H9 (cell line): ENCODE measurements around the gene SCN2B. TPM values are rescaled to one million over a fixed set of nuclear protein-coding genes. Genes with fewer than 3 reads are reported as not detected.

Experiments used
- DNase-seq: peaks from one replicate; pipeline ENCODE4 v3.0.0-alpha.2; 2017
- H2AFZ ChIP-seq: one replicate; pipeline ENCODE4 v1.6.1; 2013; ENCODE audit warnings: mild to moderate bottlenecking, low read length, control low read depth, moderate library complexity
- H2AK5ac ChIP-seq: 2 replicates; pipeline ENCODE4 v1.6.1; 2013; ENCODE audit warnings: low read length, control low read depth, mixed read lengths; ENCODE audit not compliant: insufficient read length
- H2BK120ac ChIP-seq: one replicate; pipeline ENCODE4 v1.6.1; 2013; ENCODE audit warnings: low read depth, mild to moderate bottlenecking, low read length, control low read depth, inconsistent platforms; ENCODE audit not compliant: poor library complexity, severe bottlenecking
- H2BK12ac ChIP-seq: 2 replicates; pipeline ENCODE4 v1.6.1; 2013; ENCODE audit warnings: low read length, control low read depth, mixed read lengths, low read depth; ENCODE audit not compliant: insufficient read length
- H2BK15ac ChIP-seq: 2 replicates; pipeline ENCODE4 v1.6.1; 2013; ENCODE audit warnings: low read depth, low read length, control low read depth
- H2BK20ac ChIP-seq: one replicate; pipeline ENCODE4 v1.6.1; 2013; ENCODE audit warnings: low read depth, mild to moderate bottlenecking, low read length, control low read depth, inconsistent platforms; ENCODE audit not compliant: poor library complexity, severe bottlenecking
- H2BK5ac ChIP-seq: 2 replicates; pipeline ENCODE4 v1.6.1; 2013; ENCODE audit warnings: low read length, control low read depth, mixed read lengths; ENCODE audit not compliant: insufficient read length
- H3K14ac ChIP-seq: 2 replicates; pipeline ENCODE4 v1.6.1; 2013; ENCODE audit warnings: low read length, control low read depth; ENCODE audit not compliant: insufficient read depth
- H3K18ac ChIP-seq: 2 replicates; pipeline ENCODE4 v1.6.1; 2013; ENCODE audit warnings: low read depth, mild to moderate bottlenecking, mixed read lengths, low read length, control low read depth; ENCODE audit not compliant: insufficient read length
- H3K23ac ChIP-seq: 2 replicates; pipeline ENCODE4 v1.6.1; 2013; ENCODE audit warnings: low read length, control low read depth, mixed read lengths, low read depth; ENCODE audit not compliant: insufficient read length
- H3K23me2 ChIP-seq: 2 replicates; pipeline ENCODE4 v1.6.1; 2013; ENCODE audit warnings: low read depth, mild to moderate bottlenecking, mixed read lengths, low read length, control low read depth; ENCODE audit not compliant: insufficient read length, poor library complexity, severe bottlenecking
- H3K27ac ChIP-seq: 2 replicates; pipeline ENCODE4 v1.5.1; 2013; ENCODE audit warnings: low read length, control low read depth, mixed read lengths, low read depth; ENCODE audit not compliant: insufficient read length
- H3K27me3 ChIP-seq: 2 replicates; pipeline ENCODE4 v1.6.1; 2013; ENCODE audit warnings: low read length, control low read depth, inconsistent platforms; ENCODE audit not compliant: insufficient read depth
- H3K4ac ChIP-seq: 2 replicates; pipeline ENCODE4 v1.6.1; 2013; ENCODE audit warnings: low read depth, mild to moderate bottlenecking, control low read depth, inconsistent platforms, low read length, moderate library complexity
- H3K4me1 ChIP-seq: 2 replicates; pipeline ENCODE4 v1.6.1; 2013; ENCODE audit warnings: low read length, control low read depth, inconsistent platforms; ENCODE audit not compliant: insufficient read depth
- H3K4me2 ChIP-seq: 2 replicates; pipeline ENCODE4 v1.6.1; 2013; ENCODE audit warnings: low read length, control low read depth, mixed read lengths; ENCODE audit not compliant: insufficient read length, insufficient read depth
- H3K56ac ChIP-seq: 2 replicates; pipeline ENCODE4 v1.6.1; 2013; ENCODE audit warnings: low read depth, mild to moderate bottlenecking, mixed read lengths, low read length, control low read depth; ENCODE audit not compliant: insufficient read length
- H3K79me1 ChIP-seq: 2 replicates; pipeline ENCODE4 v1.6.1; 2013; ENCODE audit warnings: low read depth, mild to moderate bottlenecking, moderate library complexity, low read length, control low read depth, inconsistent platforms; ENCODE audit not compliant: insufficient read depth, poor library complexity, severe bottlenecking
- H3K79me2 ChIP-seq: 2 replicates; pipeline ENCODE4 v1.6.1; 2013; ENCODE audit warnings: low read length, control low read depth, inconsistent platforms; ENCODE audit not compliant: insufficient read depth
- H3K9ac ChIP-seq: 2 replicates; pipeline ENCODE4 v1.6.1; 2013; ENCODE audit warnings: low read length, control low read depth, mixed read lengths; ENCODE audit not compliant: insufficient read length; ENCODE audit errors: extremely low read depth
- H3K9me3 ChIP-seq: one replicate; pipeline ENCODE4 v1.6.1; 2013; ENCODE audit warnings: low read depth, low read length, inconsistent platforms; ENCODE audit not compliant: control insufficient read depth
- H3T11ph ChIP-seq: one replicate; pipeline ENCODE4 v1.6.1; 2013; ENCODE audit warnings: mild to moderate bottlenecking, low read length, control low read depth, inconsistent platforms
- H4K20me1 ChIP-seq: one replicate; pipeline ENCODE4 v1.6.1; 2013; ENCODE audit not compliant: control insufficient read depth, insufficient read length, insufficient read depth
- H4K5ac ChIP-seq: 2 replicates; pipeline ENCODE4 v1.6.1; 2013; ENCODE audit warnings: low read depth, mild to moderate bottlenecking, mixed read lengths, low read length, control low read depth; ENCODE audit not compliant: insufficient read length
- H4K8ac ChIP-seq: replicated peaks from 2 replicates; pipeline ENCODE4 v1.6.1; 2013; ENCODE audit warnings: low read length, control low read depth, mixed read lengths, low read depth; ENCODE audit not compliant: insufficient read length
- H4K91ac ChIP-seq: 2 replicates; pipeline ENCODE4 v1.6.1; 2013; ENCODE audit warnings: low read depth, mild to moderate bottlenecking, moderate library complexity, mixed read lengths, low read length, control low read depth; ENCODE audit not compliant: insufficient read length
- H3K27ac Mint-ChIP-seq, 3 experiments: 2 replicates in 2 of 3; 3 replicates in 1 of 3; pipeline ENCODE4 v1.8.0; 2020 to 2021; ENCODE audit warnings: mixed read lengths in 3 of 3, mild to moderate bottlenecking in 1 of 3, moderate library complexity in 1 of 3
- H3K27me3 Mint-ChIP-seq: 2 replicates; pipeline ENCODE4 v1.8.0; 2021; ENCODE audit warnings: low read depth, mild to moderate bottlenecking, moderate library complexity, mixed read lengths
- H3K36me3 Mint-ChIP-seq, 3 experiments: 2 replicates in 2 of 3; 3 replicates in 1 of 3; pipeline ENCODE4 v1.8.0; 2020 to 2021; ENCODE audit warnings: low read depth in 3 of 3, mixed read lengths in 3 of 3; ENCODE audit not compliant: insufficient read depth in 1 of 3
- H3K4me1 Mint-ChIP-seq, 2 experiments: 2 replicates each; pipeline ENCODE4 v1.8.0; 2020; ENCODE audit warnings: mixed read lengths in 2 of 2
- H3K4me3 Mint-ChIP-seq, 2 experiments: 2 replicates in 1 of 2; 3 replicates in 1 of 2; pipeline ENCODE4 v1.8.0; 2020 to 2021; ENCODE audit warnings: mild to moderate bottlenecking in 2 of 2, mixed read lengths in 2 of 2, moderate library complexity in 1 of 2
- H3K9me3 Mint-ChIP-seq, 2 experiments: 2 replicates in 1 of 2; 3 replicates in 1 of 2; pipeline ENCODE4 v1.8.0; 2020; ENCODE audit warnings: mild to moderate bottlenecking in 2 of 2, mixed read lengths in 2 of 2, moderate library complexity in 1 of 2
- WGBS: extraction: QIAGEN DNeasy Blood & Tissue Kit; methylation state at CpG from one replicate; pipeline ENCODE4 v1.1.7; 2013; ENCODE audit warnings: missing lambda C conversion rate, low lambda C conversion rate, mixed read lengths; ENCODE audit not compliant: insufficient read length; ENCODE audit errors: extremely low coverage; 5-methylcytosine and 5-hydroxymethylcytosine counted together
- total RNA-seq: library from RNA; stranded (reverse); gene quantifications from 2 replicates; pipeline ENCODE4 v1.2.1, GENCODE V29; 2021
- TF ChIP-seq, protein P1 (sequence below): fragments of 200-600 bp; sonication (generic); conservative IDR thresholded peaks from 3 replicates; pipeline ENCODE4 v1.8.0; 2021; ENCODE audit warnings: antibody characterized with exemption, mild to moderate bottlenecking

SCN2B gene
- total RNA-seq, 1 experiment from 2014 or later, result not detected

DNA sequence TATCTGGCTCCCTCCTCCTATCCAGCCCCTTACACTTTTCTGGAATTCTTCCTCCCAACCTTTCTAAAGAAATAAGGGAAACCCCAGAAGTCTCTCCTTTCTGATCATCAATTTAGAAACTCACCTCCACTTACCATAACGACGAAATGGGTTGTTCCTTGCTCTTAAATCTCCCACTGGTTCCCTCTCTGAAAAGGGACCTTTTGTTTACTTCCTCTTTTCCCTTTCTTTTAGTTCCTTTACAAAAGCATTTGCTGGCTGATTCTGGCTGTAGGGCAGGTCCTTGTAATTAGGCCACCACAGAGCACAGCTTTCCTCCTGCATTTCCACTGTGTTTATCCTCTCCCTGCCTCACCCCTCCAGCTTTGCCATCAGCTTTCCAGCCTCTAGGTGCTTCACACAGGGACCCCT, 36.3 kb upstream of the SCN2B start:
- H3K79me1 ChIP-seq, result no peaks in the 10 kb centered on the region
- H2BK15ac ChIP-seq, result 0 out of 2 replicates have a peak overlapping the region, but pooled peaks have one; percentile 86
- H3K79me2 ChIP-seq, result no peaks in the 10 kb centered on the region
- no peaks in the 10 kb centered on the region for H3K9me3 ChIP-seq
- peak overlapping the region; percentile 2 to 59 (median 59); a peak in 4 of 7 replicates for H3K27ac Mint-ChIP-seq
- no peak overlapping the region for H3T11ph ChIP-seq
- H2BK20ac ChIP-seq, result no peak overlapping the region
- TF ChIP-seq, protein P1, sequence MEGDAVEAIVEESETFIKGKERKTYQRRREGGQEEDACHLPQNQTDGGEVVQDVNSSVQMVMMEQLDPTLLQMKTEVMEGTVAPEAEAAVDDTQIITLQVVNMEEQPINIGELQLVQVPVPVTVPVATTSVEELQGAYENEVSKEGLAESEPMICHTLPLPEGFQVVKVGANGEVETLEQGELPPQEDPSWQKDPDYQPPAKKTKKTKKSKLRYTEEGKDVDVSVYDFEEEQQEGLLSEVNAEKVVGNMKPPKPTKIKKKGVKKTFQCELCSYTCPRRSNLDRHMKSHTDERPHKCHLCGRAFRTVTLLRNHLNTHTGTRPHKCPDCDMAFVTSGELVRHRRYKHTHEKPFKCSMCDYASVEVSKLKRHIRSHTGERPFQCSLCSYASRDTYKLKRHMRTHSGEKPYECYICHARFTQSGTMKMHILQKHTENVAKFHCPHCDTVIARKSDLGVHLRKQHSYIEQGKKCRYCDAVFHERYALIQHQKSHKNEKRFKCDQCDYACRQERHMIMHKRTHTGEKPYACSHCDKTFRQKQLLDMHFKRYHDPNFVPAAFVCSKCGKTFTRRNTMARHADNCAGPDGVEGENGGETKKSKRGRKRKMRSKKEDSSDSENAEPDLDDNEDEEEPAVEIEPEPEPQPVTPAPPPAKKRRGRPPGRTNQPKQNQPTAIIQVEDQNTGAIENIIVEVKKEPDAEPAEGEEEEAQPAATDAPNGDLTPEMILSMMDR, result no peak
- H3K4me1 ChIP-seq, result peaks cover 27% of the 10 kb centered on the region
- H3K4me3 Mint-ChIP-seq, result peak overlapping the region in 1 of 2 experiments; percentile 19; a peak in 2 of 5 replicates
- no peak overlapping the region for H2BK5ac ChIP-seq
- H3K18ac ChIP-seq, result no peak overlapping the region
- no peak overlapping the region for H4K91ac ChIP-seq
- no peak overlapping the region for H2BK120ac ChIP-seq
- no peak overlapping the region for H3K27ac ChIP-seq
- H3K56ac ChIP-seq, result no peak overlapping the region
- no CpG with 5 or more reads among the region's 2 CpGs for WGBS
- H3K27me3 Mint-ChIP-seq, result peaks cover 3% of the 10 kb centered on the region; the same call in 1 of the 2 replicates
- H2AFZ ChIP-seq, result no peak overlapping the region
- H3K9me3 Mint-ChIP-seq, result peaks cover 0 to 6% of the 10 kb centered on the region in 2 experiments; a peak in 3 of 5 replicates
- no peak overlapping the region for H3K14ac ChIP-seq
- DNase-seq, result no peak
- no peak overlapping the region for H4K5ac ChIP-seq
- H2AK5ac ChIP-seq, result no peak overlapping the region
- H2BK12ac ChIP-seq, result no peak overlapping the region
- no peak overlapping the region for H3K4me2 ChIP-seq
- no peaks in the 10 kb centered on the region for H3K27me3 ChIP-seq
- no peak overlapping the region for H3K4ac ChIP-seq
- no peak overlapping the region for H3K9ac ChIP-seq
- H3K36me3 Mint-ChIP-seq, result peaks cover 0 to 14% (median 0%) of the 10 kb centered on the region in 3 experiments; a peak in 3 of 7 replicates
- no peaks in the 10 kb centered on the region for H3K23me2 ChIP-seq
- H3K4me1 Mint-ChIP-seq, result peaks cover 51 to 53% of the 10 kb centered on the region in 2 experiments
- no peaks in the 10 kb centered on the region for H4K20me1 ChIP-seq
- no peak overlapping the region for H4K8ac ChIP-seq
- H3K23ac ChIP-seq, result no peak overlapping the region
